SIG-M5 treated with dmso at 0.1 percent for 504 hours (cell line): ENCODE results near the gene NFILZ.
"Not testable (repeated sequence)": the region's sequence is repeated elsewhere in the genome, so short reads cannot be mapped to it uniquely, and the experiment has no call there.

Experiments used
- DNase-seq: peaks from one replicate; lab custom pipeline; 2025; ENCODE audit not compliant: unreplicated experiment; lab: John Stamatoyannopoulos, UW

Gene NFILZ

GRCh38 chr19:8611391-8611876 lies 19.0 kb upstream of the NFILZ start:
- DNase-seq = no peak

GRCh38 chr19:8611877-8612806 lies 18.3 kb upstream of the NFILZ start:
- DNase-seq = no peak

GRCh38 chr19:8612807-8613171 lies 17.6 kb upstream of the NFILZ start:
- no peak for DNase-seq

- no peak for DNase-seq
Measured at GRCh38 chr19:8614455-8614854, 16.0 kb upstream of the NFILZ start.

GRCh38 chr19:8615024-8615423 lies 15.4 kb upstream of the NFILZ start:
- no peak for DNase-seq

DNA sequence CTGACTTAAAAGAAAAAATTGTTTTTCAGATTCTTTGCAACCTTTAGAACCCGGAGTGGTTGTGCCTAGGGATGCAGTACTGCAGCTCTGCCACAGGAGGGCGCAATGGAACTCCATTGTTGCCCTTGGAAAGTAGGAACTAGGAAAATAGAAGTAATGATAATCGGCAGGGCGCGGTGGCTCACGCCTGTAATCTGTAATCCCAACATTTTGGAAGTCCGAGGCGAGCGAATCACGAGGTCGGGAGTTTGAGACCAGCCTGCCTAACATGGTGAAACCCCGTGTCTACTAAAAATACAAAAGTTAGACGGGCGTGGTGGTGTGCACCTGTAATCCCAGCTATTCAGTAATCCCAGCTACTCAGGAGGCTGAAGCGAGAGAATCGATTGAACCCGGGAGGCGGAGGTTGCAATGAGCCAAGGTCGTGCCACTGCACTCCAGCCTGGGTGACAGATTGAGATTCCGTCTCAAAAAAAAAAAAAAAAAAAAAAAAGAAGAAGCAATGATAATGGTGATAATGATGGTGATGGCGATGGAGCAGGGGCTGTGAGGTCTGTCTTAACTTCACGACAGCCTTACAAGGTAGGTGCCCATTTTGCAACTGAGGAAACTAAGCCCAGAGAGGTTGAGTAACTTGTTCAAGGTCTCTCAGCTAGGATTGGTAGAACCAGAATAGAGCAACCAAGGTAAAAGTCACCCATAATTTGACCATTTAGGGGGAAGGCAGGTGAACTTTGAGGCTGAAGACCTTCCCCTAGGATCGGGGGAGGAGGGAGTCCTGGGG lies 14.4 kb upstream of the NFILZ start:
- peak; percentile 63 for DNase-seq

- DNase-seq = no peak
Measured at GRCh38 chr19:8616861-8617260, 13.6 kb upstream of the NFILZ start.

DNA sequence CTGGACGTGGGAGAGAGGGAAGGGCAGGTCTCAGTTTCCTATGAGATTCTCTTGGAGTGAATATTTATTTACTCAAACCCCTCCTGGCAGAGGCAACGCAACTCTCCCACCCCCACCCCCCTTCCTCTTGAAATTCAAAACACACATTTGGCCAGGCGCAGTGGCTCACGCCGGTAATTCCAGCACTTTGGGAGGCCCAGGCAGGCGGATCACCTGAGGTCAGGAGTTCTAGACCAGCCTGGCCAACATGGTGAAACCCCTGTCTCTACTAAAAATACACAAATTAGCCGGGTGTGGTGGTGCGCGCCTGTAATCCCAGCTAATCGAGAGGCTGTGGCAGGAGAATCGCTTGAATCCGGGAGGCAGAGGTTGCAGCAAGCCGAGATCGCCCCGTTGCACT lies 13.1 kb upstream of the NFILZ start:
- DNase-seq = not testable (repeated sequence)

DNA sequence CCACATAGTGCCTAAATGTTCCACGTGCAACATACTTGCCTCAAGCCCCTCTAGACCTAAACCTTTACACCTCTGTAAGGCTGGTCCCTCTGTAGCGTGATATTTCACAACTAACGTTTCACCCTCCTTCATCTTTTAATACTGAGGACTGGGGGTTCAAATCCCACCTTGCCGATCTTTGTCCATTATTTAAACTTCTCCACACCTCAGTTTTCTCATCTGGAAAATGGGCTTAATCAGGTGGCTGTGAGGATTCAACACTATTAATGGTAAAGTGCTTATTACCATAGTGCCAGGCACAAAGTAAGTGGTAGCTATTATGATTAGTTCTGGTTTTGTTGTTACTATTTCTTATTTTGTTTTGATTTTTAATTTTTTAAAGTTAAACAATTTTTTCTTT lies 12.4 kb upstream of the NFILZ start:
- DNase-seq = no peak

DNA sequence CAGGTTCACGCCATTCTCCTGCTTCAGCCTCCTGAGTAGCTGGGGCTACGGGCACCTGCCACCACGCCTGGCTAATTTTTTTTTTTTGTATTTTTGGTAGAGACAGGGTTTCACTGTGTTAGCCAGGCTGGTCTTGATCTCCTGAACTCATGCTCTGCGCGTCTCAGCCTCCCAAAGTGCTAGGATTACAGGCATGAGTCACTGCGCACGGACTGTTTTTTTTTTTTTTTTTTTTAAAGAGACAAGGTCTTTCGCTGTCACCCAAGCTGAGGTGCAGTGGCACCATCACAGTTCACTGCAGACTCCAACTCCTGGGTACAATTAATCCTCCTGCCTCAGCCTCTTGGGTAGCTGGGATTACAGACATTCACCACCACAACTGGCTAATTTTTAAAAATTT lies 11.7 kb upstream of the NFILZ start:
- DNase-seq = no peak

- not testable (repeated sequence) for DNase-seq
Measured at GRCh38 chr19:8622886-8623285, 7.5 kb upstream of the NFILZ start.

DNA sequence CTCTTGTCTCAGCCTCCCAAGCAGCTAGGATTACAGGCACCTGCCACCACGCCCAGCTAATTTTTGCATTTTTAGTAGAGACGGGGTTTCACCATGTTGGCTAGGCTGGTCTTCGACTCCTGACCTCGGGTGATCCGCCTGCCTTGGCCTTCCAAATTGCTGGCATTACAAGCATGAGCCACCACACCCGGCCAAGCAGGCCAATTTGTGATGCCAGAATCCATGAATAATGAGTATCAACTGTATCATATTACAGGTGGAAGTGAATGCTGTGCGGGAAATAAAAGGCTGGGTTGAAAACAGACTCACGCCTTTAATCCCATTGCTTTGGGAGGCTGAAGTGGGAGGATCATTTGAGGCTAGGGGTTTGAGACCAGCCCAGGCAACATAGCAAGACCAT lies 3.6 kb upstream of the NFILZ start:
- no peak for DNase-seq

DNA sequence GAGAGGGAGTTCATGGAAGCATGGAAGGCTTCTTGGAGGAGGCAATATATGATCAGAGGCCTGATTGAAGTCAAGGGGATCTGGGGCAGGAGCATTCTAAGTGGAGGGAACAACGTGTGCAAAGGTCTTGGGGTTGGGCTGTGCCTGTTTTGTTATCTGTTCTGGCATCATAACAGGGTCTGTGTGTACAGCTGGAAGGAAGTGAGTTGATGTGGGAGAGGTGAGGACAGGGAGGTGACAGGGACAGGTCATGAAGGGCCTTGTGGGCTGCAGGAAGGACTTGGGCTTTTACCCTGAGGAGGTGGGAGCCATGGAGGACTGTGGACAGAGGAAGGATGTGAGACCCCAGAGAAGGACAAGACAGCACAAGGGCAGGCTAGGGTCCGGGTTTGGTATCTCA lies 1.2 kb upstream of the NFILZ start:
- no peak for DNase-seq

DNA sequence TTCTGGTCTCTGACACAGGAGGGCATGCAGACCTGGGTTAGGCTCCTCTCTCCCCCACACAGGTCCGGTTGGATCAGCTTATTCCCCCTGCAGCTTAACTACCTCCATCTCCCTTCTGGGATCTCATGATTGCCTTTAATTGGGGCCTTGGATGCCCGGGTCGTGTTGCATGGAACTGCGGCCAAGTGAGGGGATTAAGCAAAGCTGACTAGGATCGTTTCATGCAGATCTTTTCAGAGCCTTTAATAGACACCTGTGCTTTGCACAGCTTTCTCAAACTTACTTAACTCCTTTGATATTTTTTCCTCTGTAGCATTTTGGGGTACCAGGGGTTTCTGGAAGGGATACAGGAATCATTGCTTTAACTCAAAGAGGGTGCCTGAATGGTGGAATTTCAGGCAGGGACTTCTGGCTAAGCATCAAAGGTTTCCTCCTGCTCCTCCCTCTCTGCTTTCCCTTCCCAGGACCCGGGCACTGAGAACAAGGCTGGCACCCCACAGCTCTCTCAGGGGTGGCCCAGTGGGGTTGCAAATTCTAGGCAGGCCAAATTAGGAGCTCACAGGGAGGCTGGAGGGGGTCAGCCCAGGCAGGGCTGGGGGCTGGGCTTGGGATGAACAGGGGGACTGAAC lies 477 bp downstream of the NFILZ start:
- no peak for DNase-seq

- no peak for DNase-seq
Measured at GRCh38 chr19:8631425-8631819, 989 bp downstream of the NFILZ start.

GRCh38 chr19:8635422-8635821 lies 5.0 kb downstream of the NFILZ start:
- no peak for DNase-seq

GRCh38 chr19:8637070-8637469 lies 6.6 kb downstream of the NFILZ start:
- DNase-seq = not testable (repeated sequence)

GRCh38 chr19:8638078-8638619 lies 7.7 kb downstream of the NFILZ start:
- peak; percentile 90 for DNase-seq

DNA sequence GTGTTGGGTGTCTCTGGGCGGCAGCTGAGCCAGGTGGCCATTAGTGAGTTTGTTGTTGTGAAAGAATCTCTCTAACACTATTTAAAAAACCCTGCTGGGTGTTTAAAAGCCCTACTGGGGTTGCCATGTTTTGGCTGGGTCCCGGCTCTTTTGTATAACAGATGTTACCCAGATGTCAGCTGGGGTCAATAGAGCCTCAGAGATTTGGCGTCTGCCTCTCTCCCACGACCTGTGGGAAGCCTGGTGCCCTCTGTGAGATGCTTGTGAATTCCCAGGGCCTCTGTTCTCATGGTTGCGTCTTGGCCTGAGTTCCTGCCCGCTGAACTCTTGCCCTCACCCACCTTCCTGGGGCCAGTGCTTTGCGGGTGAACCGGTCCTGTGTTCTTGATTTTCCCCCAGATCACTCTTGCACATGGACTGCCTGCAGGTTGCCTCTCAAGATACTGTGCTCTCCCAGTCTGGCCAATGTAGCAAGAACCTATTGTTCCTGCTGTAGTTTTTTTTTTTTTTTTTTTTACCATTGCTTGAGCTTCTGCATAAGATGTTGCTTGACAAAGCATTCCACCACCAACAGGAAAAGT lies 9.5 kb downstream of the NFILZ start:
- no peak for DNase-seq

GRCh38 chr19:8640402-8641004 lies 10.1 kb downstream of the NFILZ start:
- peak; percentile 92 for DNase-seq
